H9 (cell line): ENCODE data around the gene CD163L1. TPM values are rescaled to one million over a fixed set of nuclear protein-coding genes. Genes with fewer than 3 reads are reported as not detected.

ENCODE experiments used
- DNase-seq: peaks from one replicate; pipeline ENCODE4 v3.0.0-alpha.2; 2017
- H2AFZ ChIP-seq: one replicate; pipeline ENCODE4 v1.6.1; 2013; ENCODE audit warnings: mild to moderate bottlenecking, low read length, control low read depth, moderate library complexity
- H2AK5ac ChIP-seq: 2 replicates; pipeline ENCODE4 v1.6.1; 2013; ENCODE audit warnings: low read length, control low read depth, mixed read lengths; ENCODE audit not compliant: insufficient read length
- H2BK120ac ChIP-seq: one replicate; pipeline ENCODE4 v1.6.1; 2013; ENCODE audit warnings: low read depth, mild to moderate bottlenecking, low read length, control low read depth, inconsistent platforms; ENCODE audit not compliant: poor library complexity, severe bottlenecking
- H2BK12ac ChIP-seq: 2 replicates; pipeline ENCODE4 v1.6.1; 2013; ENCODE audit warnings: low read length, control low read depth, mixed read lengths, low read depth; ENCODE audit not compliant: insufficient read length
- H2BK15ac ChIP-seq: 2 replicates; pipeline ENCODE4 v1.6.1; 2013; ENCODE audit warnings: low read depth, low read length, control low read depth
- H2BK20ac ChIP-seq: one replicate; pipeline ENCODE4 v1.6.1; 2013; ENCODE audit warnings: low read depth, mild to moderate bottlenecking, low read length, control low read depth, inconsistent platforms; ENCODE audit not compliant: poor library complexity, severe bottlenecking
- H2BK5ac ChIP-seq: 2 replicates; pipeline ENCODE4 v1.6.1; 2013; ENCODE audit warnings: low read length, control low read depth, mixed read lengths; ENCODE audit not compliant: insufficient read length
- H3K14ac ChIP-seq: 2 replicates; pipeline ENCODE4 v1.6.1; 2013; ENCODE audit warnings: low read length, control low read depth; ENCODE audit not compliant: insufficient read depth
- H3K18ac ChIP-seq: 2 replicates; pipeline ENCODE4 v1.6.1; 2013; ENCODE audit warnings: low read depth, mild to moderate bottlenecking, mixed read lengths, low read length, control low read depth; ENCODE audit not compliant: insufficient read length
- H3K23ac ChIP-seq: 2 replicates; pipeline ENCODE4 v1.6.1; 2013; ENCODE audit warnings: low read length, control low read depth, mixed read lengths, low read depth; ENCODE audit not compliant: insufficient read length
- H3K23me2 ChIP-seq: 2 replicates; pipeline ENCODE4 v1.6.1; 2013; ENCODE audit warnings: low read depth, mild to moderate bottlenecking, mixed read lengths, low read length, control low read depth; ENCODE audit not compliant: insufficient read length, poor library complexity, severe bottlenecking
- H3K27ac ChIP-seq: 2 replicates; pipeline ENCODE4 v1.5.1; 2013; ENCODE audit warnings: low read length, control low read depth, mixed read lengths, low read depth; ENCODE audit not compliant: insufficient read length
- H3K27me3 ChIP-seq: 2 replicates; pipeline ENCODE4 v1.6.1; 2013; ENCODE audit warnings: low read length, control low read depth, inconsistent platforms; ENCODE audit not compliant: insufficient read depth
- H3K4ac ChIP-seq: 2 replicates; pipeline ENCODE4 v1.6.1; 2013; ENCODE audit warnings: low read depth, mild to moderate bottlenecking, control low read depth, inconsistent platforms, low read length, moderate library complexity
- H3K4me1 ChIP-seq: 2 replicates; pipeline ENCODE4 v1.6.1; 2013; ENCODE audit warnings: low read length, control low read depth, inconsistent platforms; ENCODE audit not compliant: insufficient read depth
- H3K4me2 ChIP-seq: 2 replicates; pipeline ENCODE4 v1.6.1; 2013; ENCODE audit warnings: low read length, control low read depth, mixed read lengths; ENCODE audit not compliant: insufficient read length, insufficient read depth
- H3K56ac ChIP-seq: 2 replicates; pipeline ENCODE4 v1.6.1; 2013; ENCODE audit warnings: low read depth, mild to moderate bottlenecking, mixed read lengths, low read length, control low read depth; ENCODE audit not compliant: insufficient read length
- H3K79me1 ChIP-seq: 2 replicates; pipeline ENCODE4 v1.6.1; 2013; ENCODE audit warnings: low read depth, mild to moderate bottlenecking, moderate library complexity, low read length, control low read depth, inconsistent platforms; ENCODE audit not compliant: insufficient read depth, poor library complexity, severe bottlenecking
- H3K79me2 ChIP-seq: 2 replicates; pipeline ENCODE4 v1.6.1; 2013; ENCODE audit warnings: low read length, control low read depth, inconsistent platforms; ENCODE audit not compliant: insufficient read depth
- H3K9ac ChIP-seq: 2 replicates; pipeline ENCODE4 v1.6.1; 2013; ENCODE audit warnings: low read length, control low read depth, mixed read lengths; ENCODE audit not compliant: insufficient read length; ENCODE audit errors: extremely low read depth
- H3K9me3 ChIP-seq: one replicate; pipeline ENCODE4 v1.6.1; 2013; ENCODE audit warnings: low read depth, low read length, inconsistent platforms; ENCODE audit not compliant: control insufficient read depth
- H3T11ph ChIP-seq: one replicate; pipeline ENCODE4 v1.6.1; 2013; ENCODE audit warnings: mild to moderate bottlenecking, low read length, control low read depth, inconsistent platforms
- H4K20me1 ChIP-seq: one replicate; pipeline ENCODE4 v1.6.1; 2013; ENCODE audit not compliant: control insufficient read depth, insufficient read length, insufficient read depth
- H4K5ac ChIP-seq: 2 replicates; pipeline ENCODE4 v1.6.1; 2013; ENCODE audit warnings: low read depth, mild to moderate bottlenecking, mixed read lengths, low read length, control low read depth; ENCODE audit not compliant: insufficient read length
- H4K8ac ChIP-seq: replicated peaks from 2 replicates; pipeline ENCODE4 v1.6.1; 2013; ENCODE audit warnings: low read length, control low read depth, mixed read lengths, low read depth; ENCODE audit not compliant: insufficient read length
- H4K91ac ChIP-seq: 2 replicates; pipeline ENCODE4 v1.6.1; 2013; ENCODE audit warnings: low read depth, mild to moderate bottlenecking, moderate library complexity, mixed read lengths, low read length, control low read depth; ENCODE audit not compliant: insufficient read length
- H3K27ac Mint-ChIP-seq, 3 experiments: 2 replicates in 2 of 3; 3 replicates in 1 of 3; pipeline ENCODE4 v1.8.0; 2020 to 2021; ENCODE audit warnings: mixed read lengths in 3 of 3, mild to moderate bottlenecking in 1 of 3, moderate library complexity in 1 of 3
- H3K27me3 Mint-ChIP-seq: 2 replicates; pipeline ENCODE4 v1.8.0; 2021; ENCODE audit warnings: low read depth, mild to moderate bottlenecking, moderate library complexity, mixed read lengths
- H3K36me3 Mint-ChIP-seq, 3 experiments: 2 replicates in 2 of 3; 3 replicates in 1 of 3; pipeline ENCODE4 v1.8.0; 2020 to 2021; ENCODE audit warnings: low read depth in 3 of 3, mixed read lengths in 3 of 3; ENCODE audit not compliant: insufficient read depth in 1 of 3
- H3K4me1 Mint-ChIP-seq, 2 experiments: 2 replicates each; pipeline ENCODE4 v1.8.0; 2020; ENCODE audit warnings: mixed read lengths in 2 of 2
- H3K4me3 Mint-ChIP-seq, 2 experiments: 2 replicates in 1 of 2; 3 replicates in 1 of 2; pipeline ENCODE4 v1.8.0; 2020 to 2021; ENCODE audit warnings: mild to moderate bottlenecking in 2 of 2, mixed read lengths in 2 of 2, moderate library complexity in 1 of 2
- H3K9me3 Mint-ChIP-seq, 2 experiments: 2 replicates in 1 of 2; 3 replicates in 1 of 2; pipeline ENCODE4 v1.8.0; 2020; ENCODE audit warnings: mild to moderate bottlenecking in 2 of 2, mixed read lengths in 2 of 2, moderate library complexity in 1 of 2
- CTCF ChIP-seq: fragments of 200-600 bp; sonication (generic); conservative IDR thresholded peaks from 3 replicates; pipeline ENCODE4 v1.8.0; 2021; ENCODE audit warnings: antibody characterized with exemption, mild to moderate bottlenecking
- WGBS: extraction: QIAGEN DNeasy Blood & Tissue Kit; methylation state at CpG from one replicate; pipeline ENCODE4 v1.1.7; 2013; ENCODE audit warnings: missing lambda C conversion rate, low lambda C conversion rate, mixed read lengths; ENCODE audit not compliant: insufficient read length; ENCODE audit errors: extremely low coverage; 5-methylcytosine and 5-hydroxymethylcytosine counted together
- total RNA-seq: library from RNA; stranded (reverse); gene quantifications from 2 replicates; pipeline ENCODE4 v1.2.1, GENCODE V29; 2021

Gene CD163L1
- total RNA-seq, 1 experiment from 2014 or later = 0.39 TPM

DNA sequence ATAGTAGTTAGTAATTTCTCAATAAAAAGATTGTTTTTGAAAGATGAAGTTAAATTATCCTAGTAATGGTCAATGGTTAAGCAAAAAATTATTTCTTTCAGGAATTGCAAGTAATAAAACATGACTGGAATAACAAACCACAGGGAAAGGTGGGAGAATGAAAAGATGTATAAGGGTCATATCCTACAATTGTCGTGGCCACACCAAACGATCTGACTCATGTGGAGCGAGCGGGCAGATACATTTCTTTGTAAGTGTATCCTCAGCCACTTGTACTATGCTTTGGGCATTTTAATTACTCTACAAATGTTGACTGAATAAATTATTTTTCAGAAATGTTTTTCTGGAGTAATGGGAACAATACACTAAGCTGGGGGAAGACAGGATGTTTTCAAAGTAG lies 94.5 kb downstream of the CD163L1 start:
- H3K36me3 Mint-ChIP-seq = peaks cover 15 to 19% (median 16%) of the 10 kb centered on the region in 3 experiments
- H2AK5ac ChIP-seq = no peak overlapping the region
- no peaks in the 10 kb centered on the region for H3K27me3 Mint-ChIP-seq
- no peak overlapping the region for H3K56ac ChIP-seq
- no peaks in the 10 kb centered on the region for H3K27me3 ChIP-seq
- peaks cover 14% of the 10 kb centered on the region for H3K9me3 ChIP-seq
- no peak overlapping the region for H3K27ac Mint-ChIP-seq
- no peak overlapping the region for H4K8ac ChIP-seq
- no peaks in the 10 kb centered on the region for H3K4me1 ChIP-seq
- no peaks in the 10 kb centered on the region for H3K23me2 ChIP-seq
- no peak overlapping the region for H3K4me2 ChIP-seq
- H2AFZ ChIP-seq = no peak overlapping the region
- no peak overlapping the region for H2BK15ac ChIP-seq
- H2BK12ac ChIP-seq = no peak overlapping the region
- no peak for DNase-seq
- no peak overlapping the region for H3K14ac ChIP-seq
- no peak overlapping the region for H4K5ac ChIP-seq
- no peak overlapping the region for H2BK120ac ChIP-seq
- peaks cover 13 to 22% of the 10 kb centered on the region in 2 experiments; a peak in 4 of 5 replicates for H3K9me3 Mint-ChIP-seq
- no CpG with 5 or more reads among the region's 4 CpGs for WGBS
- peaks cover 7 to 9% of the 10 kb centered on the region in 2 experiments for H3K4me1 Mint-ChIP-seq
- no peaks in the 10 kb centered on the region for H3K79me1 ChIP-seq
- no peak overlapping the region for H3T11ph ChIP-seq
- H3K9ac ChIP-seq = no peak overlapping the region
- no peak overlapping the region for H2BK20ac ChIP-seq
- no peaks in the 10 kb centered on the region for H4K20me1 ChIP-seq
- no peak for TF ChIP-seq CTCF
- H3K23ac ChIP-seq = no peak overlapping the region
- H2BK5ac ChIP-seq = no peak overlapping the region
- no peak overlapping the region for H3K18ac ChIP-seq
- H4K91ac ChIP-seq = no peak overlapping the region
- no peak overlapping the region for H3K4ac ChIP-seq
- H3K4me3 Mint-ChIP-seq = no peak overlapping the region
- H3K79me2 ChIP-seq = no peaks in the 10 kb centered on the region
- no peak overlapping the region for H3K27ac ChIP-seq
